GM12878 (cell line): ENCODE results near the gene ACVR1B. TPM values are rescaled to one million over a fixed set of nuclear protein-coding genes. Genes with fewer than 3 reads are reported as not detected.

Experiments
- ATAC-seq: fragments of 200-7000 bp; cut with Tn5 transposase; 3 replicates; pipeline ENCODE4 v1.9.1; 2020; ENCODE audit warnings: mild to moderate bottlenecking, moderate library complexity
- BruUV-seq: library from RNA; stranded (reverse); fragments of 400-500 nt; replicated peaks from 2 replicates; lab custom pipeline; 2021; lab: Mats Ljungman, UMichigan
- CTCF ChIA-PET: fragments of 300-600 bp; sonication (Branson Sonifier 250); formaldehyde crosslinking; extraction: SDS; loops from one replicate; lab custom pipeline; 2021; ENCODE audit warnings: inconsistent platforms; lab: Yijun Ruan, JAX
- POLR2A ChIA-PET: fragments of 350-600 bp; formaldehyde crosslinking; extraction: SDS; loops from one replicate; lab custom pipeline; 2021; ENCODE audit warnings: inconsistent platforms; lab: Charles Lee
- RAD21 ChIA-PET: fragments of 300-600 bp; sonication (Branson Sonifier 250); formaldehyde crosslinking; loops from one replicate; lab custom pipeline; 2023; ENCODE audit warnings: antibody characterized with exemption; ENCODE audit not compliant: unreplicated experiment; lab: Charles Lee
- SMC1A ChIA-PET: fragments of 300-600 bp; sonication (Branson Sonifier 250); formaldehyde crosslinking; loops from one replicate; lab custom pipeline; 2023; ENCODE audit not compliant: unreplicated experiment, uncharacterized antibody; lab: Charles Lee
- DNase-seq: peaks from one replicate; pipeline ENCODE4 v3.0.0-alpha.2; 2011; ENCODE audit warnings: low read depth, low spot score
- FAIRE-seq: peaks from 3 replicates; lab custom pipeline; 2011; peaks lifted over from hg19 to GRCh38; lab: Jason Lieb, UNC
- H2AFZ ChIP-seq: 2 replicates; pipeline ENCODE4 v1.6.0; 2011; ENCODE audit warnings: low read depth, low read length, control low read depth; ENCODE audit not compliant: control insufficient read depth
- H3K27ac ChIP-seq: 2 replicates; pipeline ENCODE4 v1.5.1; 2011; ENCODE audit warnings: control low read depth; ENCODE audit not compliant: control insufficient read depth, insufficient read depth
- H3K27me3 ChIP-seq, 2 experiments: replicated peaks in 1 of 2; 2 replicates each; pipeline versions ENCODE4 v1.6.0 to v1.6.1; 2011; ENCODE audit warnings: low read length in 1 of 2; ENCODE audit not compliant: control insufficient read depth in 2 of 2, insufficient read depth in 2 of 2
- H3K36me3 ChIP-seq, 2 experiments: 2 replicates each; pipeline ENCODE4 v1.5.1; 2011; ENCODE audit warnings: low read length in 1 of 2; ENCODE audit not compliant: control insufficient read depth in 2 of 2, insufficient read depth in 2 of 2
- H3K4me1 ChIP-seq: 2 replicates; pipeline ENCODE4 v1.6.1; 2011; ENCODE audit warnings: mild to moderate bottlenecking, low read length, moderate library complexity, mixed read lengths; ENCODE audit not compliant: control insufficient read depth, insufficient read depth
- H3K4me2 ChIP-seq: 2 replicates; pipeline ENCODE4 v1.6.0; 2011; ENCODE audit warnings: control low read depth; ENCODE audit not compliant: control insufficient read depth, insufficient read depth
- H3K4me3 ChIP-seq: fragments of 200-600 bp; sonication (generic); 2 replicates; pipeline ENCODE4 v1.5.1; 2016
- H3K79me2 ChIP-seq: 2 replicates; pipeline ENCODE4 v1.6.0; 2011; ENCODE audit warnings: low read length; ENCODE audit not compliant: control insufficient read depth, insufficient read depth
- H3K9ac ChIP-seq: 2 replicates; pipeline ENCODE4 v1.8.0; 2011; ENCODE audit warnings: low read length, control low read depth, mixed read lengths; ENCODE audit not compliant: control insufficient read depth, insufficient read depth
- H3K9me3 ChIP-seq: replicated peaks from 3 replicates; pipeline ENCODE4 v1.5.1; 2011; ENCODE audit warnings: mild to moderate bottlenecking, low read length; ENCODE audit not compliant: control insufficient read depth, insufficient read depth
- H4K20me1 ChIP-seq: 2 replicates; pipeline ENCODE4 v1.6.0; 2011; ENCODE audit not compliant: control insufficient read depth, insufficient read depth
- BHLHE40 ChIP-seq, 2 experiments: fragments of 450-650 bp in 1 of 2; IDR thresholded peaks; 2 replicates each; pipeline ENCODE4 v1.6.1; 2011 to 2017; ENCODE audit warnings: low read depth in 2 of 2, borderline replicate concordance in 1 of 2, improper control_type of control experiment in 1 of 2, low read length in 1 of 2, mild to moderate bottlenecking in 1 of 2
- CTCF ChIP-seq, 3 experiments: IDR thresholded peaks in 2 of 3; conservative IDR thresholded peaks in 1 of 3; 2 replicates each; pipeline ENCODE4 v1.5.1; 2011; ENCODE audit warnings: low read depth in 3 of 3, low read length in 3 of 3, mild to moderate bottlenecking in 3 of 3, control low read depth in 2 of 3, moderate library complexity in 2 of 3, inconsistent platforms in 1 of 3, mixed read lengths in 1 of 3; ENCODE audit not compliant: control insufficient read depth in 2 of 3, insufficient read depth in 1 of 3; ENCODE audit errors: extremely low read depth in 1 of 3
- KAT2A ChIP-seq: conservative IDR thresholded peaks from 2 replicates; pipeline ENCODE4 v1.6.1; 2011; ENCODE audit warnings: low read depth, low read length; ENCODE audit not compliant: control insufficient read depth
- MLLT1 ChIP-seq: fragments of 450-650 bp; IDR thresholded peaks from 2 replicates; pipeline ENCODE4 v1.6.1; 2016; ENCODE audit warnings: mild to moderate bottlenecking
- MYC ChIP-seq: IDR thresholded peaks from 2 replicates; pipeline ENCODE4 v1.6.1; 2011; ENCODE audit warnings: mild to moderate bottlenecking, low read length, moderate library complexity, inconsistent platforms; ENCODE audit not compliant: insufficient read depth, insufficient replicate concordance, insufficient read length, severe bottlenecking
- NFYA ChIP-seq: IDR thresholded peaks from 2 replicates; pipeline ENCODE4 v1.6.1; 2011; ENCODE audit warnings: low read depth, mild to moderate bottlenecking, low read length, improper control_type of control experiment, borderline replicate concordance
- NRF1 ChIP-seq: conservative IDR thresholded peaks from 2 replicates; pipeline ENCODE4 v1.6.1; 2011; ENCODE audit warnings: mild to moderate bottlenecking, low read depth, low read length, improper control_type of control experiment
- PAX8 ChIP-seq: fragments of 450-650 bp; IDR thresholded peaks from 2 replicates; pipeline ENCODE4 v1.6.1; 2017; ENCODE audit warnings: mild to moderate bottlenecking, moderate library complexity
- POLR2A ChIP-seq: IDR thresholded peaks from 2 replicates; pipeline ENCODE4 v1.6.1; 2011; ENCODE audit warnings: low read depth, mild to moderate bottlenecking, low read length
- POU2F2 ChIP-seq: IDR thresholded peaks from 3 replicates; pipeline ENCODE4 v1.6.1; 2011; ENCODE audit warnings: low read depth, mild to moderate bottlenecking, low read length, borderline replicate concordance
- RAD21 ChIP-seq: IDR thresholded peaks from 2 replicates; pipeline ENCODE4 v1.6.1; 2011; ENCODE audit warnings: mild to moderate bottlenecking, low read depth, low read length, moderate library complexity; ENCODE audit not compliant: insufficient read depth
- RB1 ChIP-seq: fragments of 450-650 bp; formaldehyde crosslinking; IDR thresholded peaks from 2 replicates; pipeline ENCODE4 v1.6.1; 2017; ENCODE audit warnings: mild to moderate bottlenecking, borderline replicate concordance
- SKIL ChIP-seq: fragments of 450-650 bp; IDR thresholded peaks from 2 replicates; pipeline ENCODE4 v1.6.1; 2017; ENCODE audit warnings: mild to moderate bottlenecking, low read depth, inconsistent platforms; ENCODE audit not compliant: poor library complexity, severe bottlenecking
- SMAD1 ChIP-seq: fragments of 450-650 bp; IDR thresholded peaks from 2 replicates; pipeline ENCODE4 v1.6.1; 2018; ENCODE audit warnings: mild to moderate bottlenecking, low read depth; ENCODE audit not compliant: partially characterized antibody
- SMARCA5 ChIP-seq: fragments of 450-650 bp; IDR thresholded peaks from 2 replicates; pipeline ENCODE4 v1.6.1; 2017; ENCODE audit warnings: mild to moderate bottlenecking
- YY1 ChIP-seq: IDR thresholded peaks from 2 replicates; pipeline ENCODE4 v1.6.1; 2011; ENCODE audit warnings: low read depth, mild to moderate bottlenecking, low read length
- ZNF622 ChIP-seq: fragments of 450-650 bp; IDR thresholded peaks from 2 replicates; pipeline ENCODE4 v1.6.1; 2017; ENCODE audit warnings: mild to moderate bottlenecking, inconsistent platforms
- WGBS: methylation state at CpG from one replicate; pipeline ENCODE4 v1.1.6; 2016; ENCODE audit warnings: low lambda C conversion rate; ENCODE audit not compliant: insufficient replicate concordance, insufficient coverage; ENCODE audit errors: missing lambda C conversion rate; 5-methylcytosine and 5-hydroxymethylcytosine counted together
- in situ Hi-C: fragments of 300-500 bp; cut with MboI; formaldehyde crosslinking; loops from 9 replicates; pipeline ENCODE4 v1.14.3; 2018; ENCODE audit warnings: mixed read lengths
- intact Hi-C: fragments of 100-400 bp; cut with micrococcal nuclease; formaldehyde crosslinking; loops from one replicate; pipeline ENCODE4 v1.14.2; 2022; ENCODE audit not compliant: unreplicated experiment
- polyA plus RNA-seq, 11 experiments: library from polyadenylated mRNA; depleted of rRNA in 4 of 11; unstranded in 6 of 11; stranded (reverse) in 5 of 11; fragments of >200 nt; fragmentation: Nextera tagmentation in 4 of 11; fragmentation: Illumina TruSeq in 1 of 11; extraction: Ambion mirVana in 4 of 11; extraction: Trizol in 1 of 11; gene quantifications; 1 replicate in 1 of 11; 2 replicates in 10 of 11; pipeline versions ENCODE4 v1.2.1 to v1.2.3, GENCODE V29; 2011 to 2016; ENCODE audit warnings: inconsistent platforms in 2 of 11, missing spikeins in 2 of 11, low read depth in 1 of 11
- total RNA-seq, 4 experiments: library from RNA; depleted of rRNA in 3 of 4; stranded (reverse); fragments of >200 nt in 3 of 4; fragmentation: Illumina TruSeq in 1 of 4; extraction: Trizol in 1 of 4; gene quantifications; 2 replicates each; pipeline versions ENCODE4 v1.2.1 to v1.2.3, GENCODE V29; 2013 to 2021

ACVR1B gene
- total and polyA plus RNA-seq, 10 of the 15 experiments (the other 5 are each of a cell fraction or from before 2014, with no cell fraction given), result 0.02 to 0.69 (median 0.16) TPM; not detected in 2

GRCh38 chr12:52020539-52021336, 69.2 kb downstream of the ACVR1B start:
- ATAC-seq (peak; percentile 62), FAIRE-seq (peak; percentile 80), DNase-seq (no peak)
- Histone ChIP-seq H3K79me2 (no peaks in the 10 kb centered on the region), H3K4me1 (peaks cover 12% of the 10 kb centered on the region), H3K9me3 (no peaks in the 10 kb centered on the region), H3K4me2 (no peak overlapping the region), H3K36me3 (no peaks in the 10 kb centered on the region), H4K20me1 (no peaks in the 10 kb centered on the region), H3K4me3 (no peak overlapping the region), H2AFZ (no peak overlapping the region), H3K27me3 (peaks cover 0 to 9% of the 10 kb centered on the region in 2 experiments; a peak in 2 of 4 replicates), H3K27ac (no peak overlapping the region), H3K9ac (no peak overlapping the region)
- ChIA-PET POLR2A (interaction anchor here (1.0 to 1.4 kb wide), 3 partner anchors 11 to 49 kb away, joined by 3 to 4 read pairs (median 3); partner anchors contain the start of gene ATG101), SMC1A (interaction anchor here (0.5 to 13.2 kb wide), 7 partner anchors 10 to 100 kb away, joined by 3 to 320 read pairs (median 23); partner anchors contain the start of gene TAMALIN), CTCF (interaction anchor here (0.7 to 15.6 kb wide), 20 partner anchors 9 to 859 kb away, joined by 3 to 622 read pairs (median 4); partner anchors contain the start of genes NR4A1, SMIM41 and TAMALIN), RAD21 (interaction anchor here (1.0 to 9.0 kb wide), 7 partner anchors 12 to 98 kb away, joined by 3 to 131 read pairs (median 4); partner anchors contain the start of gene TAMALIN)
- WGBS, result 5% methylated on average over 9 of the region's 9 CpGs
- no TSS peak for BruUV-seq
- intact Hi-C loops (loop anchor here (1.0 to 5.0 kb wide), 3 partner anchors 27 to 128 kb away; no protein-coding TSS in a partner anchor), in situ Hi-C loops (no loop called here)
- TF ChIP-seq POU2F2 (no peak), PAX8 (no peak), ZNF622 (no peak), MLLT1 (no peak), KAT2A (no peak), SMARCA5 (no peak), NRF1 (no peak), NFYA (no peak), MYC (no peak), SKIL (no peak), BHLHE40 (IDR thresholded peaks at IDR 0.05; ENCODE audit: borderline replicate concordance in 1 of 2, low read depth in 2 of 2, low read length in 1 of 2) (peak in 1 of 2 experiments; percentile 3; a peak in 1 of 4 replicates), RAD21 (peak; percentile 74), POLR2A (no peak), CTCF (IDR thresholded peaks at IDR 0.05 in 2 of 3, conservative IDR thresholded peaks at IDR 0.05 in 1 of 3; ENCODE audit: control insufficient read depth in 2 of 3, extremely low read depth in 1 of 3, insufficient read depth in 1 of 3, low read depth in 3 of 3, low read length in 3 of 3) (peak; percentile 75 to 84 (median 77)), RB1 (no peak), SMAD1 (no peak), YY1 (0 out of 2 replicates have a peak, but pooled peaks have one; percentile 38)
